ENCODE results near the gene LMNTD1.

DNA sequence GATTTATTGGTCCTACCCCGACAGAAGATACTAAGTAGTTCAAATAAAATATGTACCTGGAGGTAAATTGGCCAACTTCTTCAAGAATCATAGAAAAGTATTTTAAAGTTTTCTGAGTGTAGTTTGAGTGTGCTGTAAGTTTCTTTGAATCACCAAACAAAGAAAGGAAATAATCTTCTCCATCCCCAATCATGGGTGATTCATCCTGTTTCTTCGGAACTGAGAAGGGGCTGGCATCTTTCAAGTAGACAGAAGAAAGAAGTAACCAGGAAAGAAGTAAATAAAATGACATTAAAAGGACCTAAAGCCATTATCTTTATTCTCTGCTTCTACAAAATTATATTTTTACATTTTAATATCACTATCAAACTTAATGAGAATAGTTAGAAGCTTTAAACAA, 6.8 kb downstream of the LMNTD1 start:
- TF ChIP-seq, protein P1, sequence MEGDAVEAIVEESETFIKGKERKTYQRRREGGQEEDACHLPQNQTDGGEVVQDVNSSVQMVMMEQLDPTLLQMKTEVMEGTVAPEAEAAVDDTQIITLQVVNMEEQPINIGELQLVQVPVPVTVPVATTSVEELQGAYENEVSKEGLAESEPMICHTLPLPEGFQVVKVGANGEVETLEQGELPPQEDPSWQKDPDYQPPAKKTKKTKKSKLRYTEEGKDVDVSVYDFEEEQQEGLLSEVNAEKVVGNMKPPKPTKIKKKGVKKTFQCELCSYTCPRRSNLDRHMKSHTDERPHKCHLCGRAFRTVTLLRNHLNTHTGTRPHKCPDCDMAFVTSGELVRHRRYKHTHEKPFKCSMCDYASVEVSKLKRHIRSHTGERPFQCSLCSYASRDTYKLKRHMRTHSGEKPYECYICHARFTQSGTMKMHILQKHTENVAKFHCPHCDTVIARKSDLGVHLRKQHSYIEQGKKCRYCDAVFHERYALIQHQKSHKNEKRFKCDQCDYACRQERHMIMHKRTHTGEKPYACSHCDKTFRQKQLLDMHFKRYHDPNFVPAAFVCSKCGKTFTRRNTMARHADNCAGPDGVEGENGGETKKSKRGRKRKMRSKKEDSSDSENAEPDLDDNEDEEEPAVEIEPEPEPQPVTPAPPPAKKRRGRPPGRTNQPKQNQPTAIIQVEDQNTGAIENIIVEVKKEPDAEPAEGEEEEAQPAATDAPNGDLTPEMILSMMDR (conservative IDR thresholded peaks at IDR 0.05; ENCODE audit: low read depth, low read length), result no peak
- no peak for TF ChIP-seq EZH2 (IDR thresholded peaks at IDR 0.05; ENCODE audit: borderline replicate concordance, low read depth, low read length, poor library complexity, severe bottlenecking)

Data from A673 (cell line).